Bone marrow (tissue), 2 donors: Measurements from ENCODE around the gene IRX6.

Experiments
- DNase-seq, 2 donors: peaks; one replicate each; lab custom pipeline; 2025; lab: John Stamatoyannopoulos, UW

The IRX6 gene

GRCh38 chr16:55324285-55325079 lies 479 bp downstream of the IRX6 start:
- DNase-seq: no peak

- DNase-seq: no peak
These were observed 1.1 kb downstream of the IRX6 start for GRCh38 chr16:55325080-55325447.

- DNase-seq: no peak
These were observed 1.6 kb downstream of the IRX6 start for GRCh38 chr16:55325458-55326109.

- no peak for DNase-seq
These were observed 2.5 kb downstream of the IRX6 start for GRCh38 chr16:55326261-55327092.

- DNase-seq: no peak
These were observed 4.9 kb downstream of the IRX6 start for GRCh38 chr16:55328611-55329569.

GRCh38 chr16:55329791-55330428 lies 5.9 kb downstream of the IRX6 start:
- no peak for DNase-seq

- no peak for DNase-seq
These were observed 7.0 kb downstream of the IRX6 start for GRCh38 chr16:55330781-55331647.

GRCh38 chr16:55331648-55332185 lies 7.7 kb downstream of the IRX6 start:
- no peak for DNase-seq

GRCh38 chr16:55333684-55334083 lies 9.7 kb downstream of the IRX6 start:
- no peak for DNase-seq

- no peak for DNase-seq
These were observed 14.6 kb downstream of the IRX6 start for GRCh38 chr16:55338646-55339045.

- no peak for DNase-seq
These were observed 16.4 kb downstream of the IRX6 start for GRCh38 chr16:55340445-55340844.

GRCh38 chr16:55341681-55342080 lies 17.7 kb downstream of the IRX6 start:
- DNase-seq: no peak

- no peak for DNase-seq
These were observed 22.5 kb downstream of the IRX6 start for GRCh38 chr16:55346475-55346874.

- no peak for DNase-seq
These were observed 25.9 kb downstream of the IRX6 start for GRCh38 chr16:55349867-55350266.

- no peak for DNase-seq
These were observed 27.0 kb downstream of the IRX6 start for GRCh38 chr16:55350984-55351383.

- DNase-seq: no peak
These were observed 27.9 kb downstream of the IRX6 start for GRCh38 chr16:55351936-55352335.

GRCh38 chr16:55357241-55357640 lies 33.2 kb downstream of the IRX6 start:
- DNase-seq: no peak

GRCh38 chr16:55359946-55360345 lies 35.9 kb downstream of the IRX6 start:
- no peak for DNase-seq

GRCh38 chr16:55364811-55365210 lies 40.8 kb downstream of the IRX6 start:
- no peak for DNase-seq

- no peak for DNase-seq
These were observed 43.4 kb downstream of the IRX6 start for GRCh38 chr16:55367301-55367811.
